Neural cell (in vitro differentiated cells): Measurements from ENCODE around the gene TIMM23. TPM values are rescaled to one million over a fixed set of nuclear protein-coding genes. Genes with fewer than 3 reads are reported as not detected.
"Not testable (repeated sequence)": the region's sequence is repeated elsewhere in the genome, so short reads cannot be mapped to it uniquely, and the experiment has no call there.

Source experiments
- H2AFZ ChIP-seq: fragments of 200-600, 300-800 bp; sonication (generic), shearing (Covaris generic); 2 replicates; pipeline ENCODE4 v1.6.0; 2014; ENCODE audit warnings: low read depth, mild to moderate bottlenecking, antibody characterized with exemption, low read length, moderate library complexity
- H3F3A ChIP-seq: fragments of 200-600 bp; shearing (Covaris generic); 2 replicates; pipeline ENCODE4 v1.6.1; 2016; ENCODE audit warnings: mild to moderate bottlenecking, moderate library complexity, mixed read lengths, antibody characterized with exemption, low read length; ENCODE audit not compliant: insufficient read depth, poor library complexity, severe bottlenecking
- H3K27ac ChIP-seq: fragments of 200-600, 300-800 bp; sonication (generic), shearing (Covaris generic); 2 replicates; pipeline ENCODE4 v1.5.1; 2014; ENCODE audit warnings: mild to moderate bottlenecking, low read length, moderate library complexity
- H3K27me3 ChIP-seq: fragments of 300-800, 200-600 bp; sonication (generic), shearing (Covaris generic); 2 replicates; pipeline ENCODE4 v1.6.0; 2014; ENCODE audit warnings: mild to moderate bottlenecking, low read depth, low read length, moderate library complexity; ENCODE audit not compliant: insufficient read depth
- H3K36me3 ChIP-seq: fragments of 300-800, 200-600 bp; sonication (generic), shearing (Covaris generic); 2 replicates; pipeline ENCODE4 v1.5.1; 2014; ENCODE audit warnings: mild to moderate bottlenecking, antibody characterized with exemption, low read length, moderate library complexity; ENCODE audit not compliant: insufficient read depth
- H3K4me2 ChIP-seq: fragments of 300-800, 200-600 bp; sonication (generic), shearing (Covaris generic); 2 replicates; pipeline ENCODE4 v1.6.0; 2014; ENCODE audit warnings: mild to moderate bottlenecking, low read length
- H3K4me3 ChIP-seq: fragments of 300-800, 200-600 bp; sonication (generic), shearing (Covaris generic); 2 replicates; pipeline ENCODE4 v1.5.1; 2014; ENCODE audit warnings: mild to moderate bottlenecking, low read length, moderate library complexity
- H3K79me2 ChIP-seq: fragments of 200-600 bp; shearing (Covaris generic); replicated peaks from 2 replicates; pipeline ENCODE4 v1.6.0; 2014; ENCODE audit warnings: mild to moderate bottlenecking, low read length, moderate library complexity; ENCODE audit not compliant: insufficient read depth
- H3K9ac ChIP-seq: fragments of 300-800, 200-600 bp; sonication (generic), shearing (Covaris generic); 2 replicates; pipeline ENCODE4 v1.6.1; 2016; ENCODE audit warnings: mild to moderate bottlenecking, low read length, mixed read lengths
- H3K9me2 ChIP-seq: fragments of 200-600 bp; shearing (Covaris generic); 2 replicates; pipeline ENCODE4 v1.6.1; 2016; ENCODE audit warnings: mild to moderate bottlenecking, low read length, mixed read lengths; ENCODE audit not compliant: insufficient read depth
- H3K9me3 ChIP-seq: fragments of 200-600, 300-800 bp; sonication (generic), shearing (Covaris generic); 2 replicates; pipeline ENCODE4 v1.6.1; 2016; ENCODE audit warnings: mild to moderate bottlenecking, mixed run types, low read length, moderate library complexity, mixed read lengths
- H4K20me1 ChIP-seq: fragments of 200-600 bp; shearing (Covaris generic); 2 replicates; pipeline ENCODE4 v1.6.1; 2016; ENCODE audit warnings: mild to moderate bottlenecking, mixed run types; ENCODE audit not compliant: insufficient read depth
- polyA plus RNA-seq: library from polyadenylated mRNA; depleted of rRNA; stranded (reverse); fragments of >200 nt; gene quantifications from 2 replicates; pipeline ENCODE4 v1.2.3, GENCODE V29; 2014

TIMM23 gene
- polyA plus RNA-seq, 1 donor from 2014 or later, result 67.0 TPM

DNA sequence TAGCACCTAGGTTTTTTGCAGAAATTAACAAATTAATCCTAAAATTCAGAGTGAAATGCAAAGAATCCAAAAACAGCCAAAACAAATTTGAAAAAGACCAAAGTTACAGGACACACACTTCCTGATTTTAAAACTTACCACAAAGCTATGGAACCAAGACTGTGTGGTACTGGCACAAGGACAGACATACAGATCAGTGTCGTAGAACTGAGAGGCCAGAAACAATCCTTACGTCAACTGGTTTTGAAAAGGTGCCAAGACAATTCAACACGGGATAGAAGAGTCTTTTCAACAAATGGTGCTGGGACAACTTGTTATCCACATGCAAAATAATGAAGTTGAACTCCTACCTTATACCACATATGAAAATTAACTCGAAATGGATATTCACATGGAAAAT lies 26.8 kb upstream of the TIMM23 start:
- not testable (repeated sequence) for H2AFZ ChIP-seq, H3K9me3 ChIP-seq, H3K9me2 ChIP-seq, H3K9ac ChIP-seq, H3F3A ChIP-seq, H3K79me2 ChIP-seq, H3K4me2 ChIP-seq, H3K27ac ChIP-seq, H4K20me1 ChIP-seq, H3K27me3 ChIP-seq, H3K4me3 ChIP-seq, H3K36me3 ChIP-seq

DNA sequence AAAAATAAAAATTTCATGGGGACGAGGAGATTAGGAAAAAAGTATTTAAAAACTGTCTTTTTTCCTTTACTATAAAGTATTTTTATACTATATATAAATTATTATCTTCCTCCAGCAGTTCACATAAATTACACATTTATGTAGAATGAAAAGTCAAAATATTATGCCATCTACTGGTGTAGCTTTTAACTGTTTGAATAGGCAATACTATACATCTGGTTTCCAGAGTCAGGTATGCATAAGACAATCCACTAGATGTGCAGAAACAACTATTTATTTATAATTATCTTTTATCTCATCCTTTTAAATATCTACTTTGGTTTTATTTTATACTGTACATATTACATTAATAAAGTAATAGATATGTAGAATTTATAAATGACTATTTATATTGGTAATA lies 24.9 kb upstream of the TIMM23 start:
- not testable (repeated sequence) for H3K27me3 ChIP-seq, H4K20me1 ChIP-seq, H3K36me3 ChIP-seq, H2AFZ ChIP-seq, H3K9ac ChIP-seq, H3K4me3 ChIP-seq, H3K9me3 ChIP-seq, H3K27ac ChIP-seq, H3K9me2 ChIP-seq, H3K79me2 ChIP-seq, H3K4me2 ChIP-seq, H3F3A ChIP-seq

DNA sequence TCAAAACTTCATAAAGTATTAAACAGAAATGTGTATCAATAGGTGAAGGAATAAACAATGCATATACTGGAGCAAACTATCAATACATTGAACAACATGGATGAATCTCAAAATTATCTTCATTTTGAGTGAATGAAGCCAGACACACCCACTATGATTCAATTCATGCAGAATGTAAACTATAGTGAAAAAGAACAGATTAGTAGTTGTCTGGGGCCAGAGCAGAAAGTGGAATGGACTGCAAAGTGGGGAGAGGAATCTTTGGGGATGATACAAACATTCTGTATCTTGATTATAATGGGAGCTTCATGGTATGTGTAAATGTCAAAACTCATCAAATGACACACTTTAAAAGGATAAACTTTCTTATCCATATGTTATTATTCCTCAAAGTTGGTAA lies 23.5 kb upstream of the TIMM23 start:
- not testable (repeated sequence) for H3K79me2 ChIP-seq, H2AFZ ChIP-seq, H3K4me3 ChIP-seq, H3K9me3 ChIP-seq, H3K9ac ChIP-seq, H3F3A ChIP-seq, H3K27ac ChIP-seq, H3K4me2 ChIP-seq, H3K36me3 ChIP-seq, H3K9me2 ChIP-seq, H4K20me1 ChIP-seq, H3K27me3 ChIP-seq

DNA sequence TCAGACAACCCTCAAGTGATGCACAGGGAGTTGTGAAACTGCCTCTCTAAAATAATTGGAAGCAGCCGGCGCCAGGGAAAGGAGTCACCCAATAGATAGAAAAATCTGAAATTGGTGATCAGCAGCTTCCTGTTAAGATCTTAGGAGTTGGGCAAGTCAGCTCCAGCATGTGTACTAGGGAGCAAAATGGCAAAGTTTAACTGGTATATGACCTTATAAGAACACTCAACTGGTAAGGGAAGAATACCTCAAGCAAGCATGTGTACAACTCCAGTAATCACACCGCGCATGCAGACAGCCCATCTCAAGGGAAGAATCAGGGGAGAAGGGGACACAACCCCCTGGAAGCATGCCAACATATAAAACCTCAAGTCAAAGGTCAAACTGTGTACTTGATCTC lies 17.9 kb upstream of the TIMM23 start:
- not testable (repeated sequence) for H3K9me3 ChIP-seq, H3K9ac ChIP-seq, H3K36me3 ChIP-seq, H3K9me2 ChIP-seq, H3K4me3 ChIP-seq, H4K20me1 ChIP-seq, H3F3A ChIP-seq, H2AFZ ChIP-seq, H3K27me3 ChIP-seq, H3K4me2 ChIP-seq, H3K79me2 ChIP-seq, H3K27ac ChIP-seq

DNA sequence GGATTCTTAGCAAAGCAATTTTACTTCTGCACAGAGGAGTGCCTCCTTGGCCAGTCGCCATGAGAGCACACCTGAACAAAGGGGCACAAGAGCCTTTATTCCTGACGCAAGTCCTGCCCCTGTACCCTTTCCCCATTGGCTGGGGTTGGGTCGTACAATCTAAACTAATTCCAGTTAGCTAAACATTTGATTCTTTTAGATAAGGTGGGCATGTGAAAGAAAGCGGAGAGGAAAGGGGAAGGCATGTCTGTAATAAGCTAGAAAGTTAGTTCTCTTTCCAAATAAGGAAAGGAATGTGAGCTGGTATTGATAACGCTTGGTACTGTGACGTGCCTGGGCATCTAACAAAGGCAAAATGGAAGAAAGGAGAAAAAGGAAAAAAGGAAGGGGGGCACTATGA lies 15.7 kb upstream of the TIMM23 start:
- not testable (repeated sequence) for H3K4me3 ChIP-seq, H3K9me2 ChIP-seq, H3K79me2 ChIP-seq, H3F3A ChIP-seq, H3K36me3 ChIP-seq, H4K20me1 ChIP-seq, H2AFZ ChIP-seq, H3K4me2 ChIP-seq, H3K9me3 ChIP-seq, H3K27me3 ChIP-seq, H3K27ac ChIP-seq, H3K9ac ChIP-seq

DNA sequence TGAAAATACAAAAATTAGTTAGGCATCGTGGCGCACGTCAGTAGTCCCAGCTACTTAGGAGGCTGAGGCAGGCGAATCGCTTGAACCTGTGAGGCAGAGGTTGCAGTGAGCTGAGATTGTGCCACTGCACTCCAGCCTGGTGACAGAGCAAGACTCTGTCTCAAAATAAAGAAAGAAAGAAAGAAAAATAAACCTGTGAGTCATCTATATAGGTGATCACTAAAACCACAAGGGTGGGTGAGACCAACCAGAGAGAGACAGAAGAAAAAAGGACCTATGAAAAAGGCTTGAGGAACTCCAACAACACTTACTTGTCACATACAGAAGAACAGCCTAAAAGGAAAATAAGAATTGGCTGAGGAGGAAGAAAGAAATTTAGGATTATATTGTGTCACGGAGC lies 14.4 kb upstream of the TIMM23 start:
- not testable (repeated sequence) for H3F3A ChIP-seq

DNA sequence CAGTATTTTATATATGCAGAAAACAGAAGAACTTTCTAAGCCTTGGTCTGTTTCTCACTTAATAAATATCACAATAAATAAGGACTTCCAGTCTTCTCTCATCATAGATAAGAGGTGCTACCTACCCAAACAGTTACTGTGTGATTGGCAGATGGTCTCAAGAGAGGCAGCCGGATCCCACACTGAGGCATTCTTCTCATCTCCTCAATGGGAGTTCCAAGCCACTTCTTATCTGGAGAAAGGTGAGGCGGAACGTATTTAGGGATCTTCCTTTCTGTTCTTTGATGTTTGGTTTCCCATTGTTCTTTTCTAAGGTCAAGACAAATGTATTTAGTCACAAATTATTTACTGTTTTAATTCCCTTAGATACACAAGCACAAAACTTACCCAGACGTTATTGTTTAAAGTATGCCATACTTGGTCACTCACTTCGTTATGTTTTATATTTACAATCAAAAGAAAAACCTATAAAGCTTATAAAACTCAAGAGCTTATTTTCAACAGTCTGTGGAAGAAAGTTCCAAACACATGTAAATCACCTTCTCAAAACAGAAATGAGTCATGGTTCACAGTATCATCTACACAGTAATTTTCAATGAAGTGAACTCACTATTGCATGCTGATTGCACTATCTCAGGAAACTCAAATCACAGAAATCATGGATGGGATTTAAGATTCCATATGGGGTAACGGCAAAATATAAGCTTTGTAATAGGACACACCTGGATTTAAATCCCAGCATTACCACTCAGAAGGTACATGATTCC lies 9.4 kb upstream of the TIMM23 start:
- not testable (repeated sequence) for H3K27ac ChIP-seq

More for the DNA sequence above, 14.4 kb upstream of the TIMM23 start:
- not testable (repeated sequence) for H3K4me2 ChIP-seq, H3K27ac ChIP-seq, H3K36me3 ChIP-seq, H3K4me3 ChIP-seq, H3K79me2 ChIP-seq, H3K27me3 ChIP-seq, H3K9me2 ChIP-seq, H4K20me1 ChIP-seq, H2AFZ ChIP-seq, H3K9ac ChIP-seq, H3K9me3 ChIP-seq

DNA sequence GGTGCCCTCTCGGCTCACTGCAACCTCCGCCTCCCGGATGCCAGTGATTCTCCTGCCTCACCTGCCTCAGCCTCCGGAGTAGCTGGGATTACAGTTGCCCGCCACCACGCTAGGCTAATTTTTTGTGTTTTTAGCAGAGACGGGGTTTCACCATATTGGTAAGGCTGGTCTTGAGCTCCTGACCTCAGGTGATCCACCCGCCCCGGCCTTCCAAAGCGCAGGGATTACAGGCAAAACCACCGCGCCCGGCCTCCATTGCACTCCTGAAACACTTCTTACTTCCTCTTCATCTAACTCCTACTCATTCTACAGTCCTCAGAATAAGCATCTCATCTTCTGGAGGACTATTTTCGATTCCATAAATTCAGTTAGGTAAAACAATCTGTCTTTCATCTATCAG lies 1.3 kb upstream of the TIMM23 start:
- not testable (repeated sequence) for H3K36me3 ChIP-seq, H3K27me3 ChIP-seq, H3K9me2 ChIP-seq, H3K9me3 ChIP-seq, H4K20me1 ChIP-seq, H2AFZ ChIP-seq, H3F3A ChIP-seq, H3K27ac ChIP-seq
- Histone ChIP-seq H3K79me2 (peaks cover 23% of the 10 kb centered on the region), H3K9ac (peak overlapping the region; percentile 66), H3K4me3 (peak overlapping the region; percentile 68), H3K4me2 (peak overlapping the region; percentile 30)

More for the DNA sequence above, 9.4 kb upstream of the TIMM23 start:
- H2AFZ ChIP-seq, H3K9me2 ChIP-seq, H3K4me3 ChIP-seq, H3K4me2 ChIP-seq, H3K36me3 ChIP-seq, H4K20me1 ChIP-seq, H3K79me2 ChIP-seq, H3K9ac ChIP-seq, H3K9me3 ChIP-seq, H3K27me3 ChIP-seq, H3F3A ChIP-seq: not testable (repeated sequence)
